HuH-7 (cell line): ENCODE results near the gene MLKL.
"Not testable (repeated sequence)": the region's sequence is repeated elsewhere in the genome, so short reads cannot be mapped to it uniquely, and the experiment has no call there.

ENCODE experiments used
- DNase-seq: peaks from one replicate; pipeline ENCODE4 v3.0.0; 2011; ENCODE audit warnings: low spot score

The MLKL gene

DNA sequence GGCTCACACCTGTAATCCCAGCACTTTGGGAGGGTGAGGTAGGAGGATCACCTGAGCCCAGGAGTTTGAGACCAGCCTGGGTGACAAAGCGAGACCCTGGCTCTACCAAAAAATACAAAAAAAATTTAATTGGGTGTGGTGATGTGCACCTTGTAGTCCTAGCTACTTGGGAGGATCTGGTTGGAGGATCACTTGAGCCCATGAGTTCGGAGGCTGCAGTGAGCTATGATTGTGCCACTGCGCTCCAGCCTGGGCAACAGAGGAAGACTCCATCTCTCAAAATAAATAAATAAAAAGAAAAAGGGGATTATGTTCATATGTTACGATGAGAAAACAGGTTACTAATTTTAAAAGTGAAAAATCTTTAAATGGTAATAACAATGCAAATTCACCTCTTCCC lies 996 bp downstream of the MLKL start:
- DNase-seq: no peak

DNA sequence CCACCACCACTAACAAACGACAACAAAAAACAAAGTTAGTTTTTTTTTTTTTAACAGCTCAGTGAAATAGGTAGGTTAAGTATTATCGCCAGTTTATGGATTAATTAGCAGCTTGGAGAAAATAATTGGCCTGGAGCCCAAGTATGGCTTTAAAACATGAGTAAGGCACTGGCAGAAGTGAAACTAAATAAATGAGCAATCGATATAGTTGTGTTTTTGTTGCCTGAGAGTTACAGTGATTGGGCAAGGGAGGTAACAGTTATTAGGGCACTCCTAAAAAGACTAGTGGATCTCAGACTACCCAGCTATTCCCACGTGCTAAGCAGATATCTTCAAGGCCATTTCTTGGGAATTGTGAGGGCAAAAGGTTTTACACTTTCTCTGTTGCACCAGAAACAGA lies 2.4 kb downstream of the MLKL start:
- DNase-seq: no peak

DNA sequence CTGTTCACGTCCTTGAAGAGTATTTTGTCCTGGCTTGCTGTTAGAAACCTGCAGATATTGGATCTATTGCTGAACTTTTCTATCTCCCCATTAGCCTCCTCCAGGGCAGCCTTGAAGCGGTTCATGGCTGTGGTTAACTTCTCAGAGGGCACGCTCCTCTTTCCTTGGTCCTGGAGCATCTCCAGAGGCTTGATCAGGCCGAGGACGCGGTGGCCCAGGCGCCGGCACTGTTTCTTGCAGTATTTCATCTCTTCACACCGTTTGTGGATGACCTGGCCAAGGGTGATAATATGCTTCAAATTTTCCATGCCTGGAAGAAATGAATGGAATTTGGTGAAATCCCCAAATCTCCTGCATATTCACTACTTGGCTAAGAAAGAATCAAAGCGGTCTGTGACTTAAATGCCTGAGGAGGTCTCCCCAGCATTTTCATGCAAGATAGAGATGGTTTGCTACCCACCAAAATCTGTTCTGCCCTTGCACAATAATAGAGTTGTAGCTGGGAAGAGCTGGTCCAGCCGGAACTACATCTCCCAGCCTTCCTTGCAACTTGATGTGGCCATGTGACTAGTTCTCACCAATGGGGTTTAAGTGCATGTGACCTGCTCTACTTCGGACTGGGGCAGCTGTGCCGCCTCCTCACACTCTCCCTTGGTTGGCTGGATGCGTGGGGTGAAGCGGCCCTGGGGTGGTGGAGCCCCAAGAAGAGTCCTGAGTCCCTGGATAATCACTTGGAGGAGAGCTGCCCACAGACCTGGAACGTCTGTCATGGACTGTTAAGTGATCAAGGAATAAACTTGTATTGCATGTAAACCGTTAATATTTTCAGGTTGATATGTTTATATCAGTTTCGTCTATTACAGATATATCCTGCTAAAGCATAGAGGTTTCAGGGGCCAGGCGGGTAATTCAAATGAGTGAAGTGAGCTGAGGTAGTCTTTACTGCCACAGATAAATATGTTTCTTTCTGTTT lies 4.9 kb downstream of the MLKL start:
- peak; percentile 96 for DNase-seq

DNA sequence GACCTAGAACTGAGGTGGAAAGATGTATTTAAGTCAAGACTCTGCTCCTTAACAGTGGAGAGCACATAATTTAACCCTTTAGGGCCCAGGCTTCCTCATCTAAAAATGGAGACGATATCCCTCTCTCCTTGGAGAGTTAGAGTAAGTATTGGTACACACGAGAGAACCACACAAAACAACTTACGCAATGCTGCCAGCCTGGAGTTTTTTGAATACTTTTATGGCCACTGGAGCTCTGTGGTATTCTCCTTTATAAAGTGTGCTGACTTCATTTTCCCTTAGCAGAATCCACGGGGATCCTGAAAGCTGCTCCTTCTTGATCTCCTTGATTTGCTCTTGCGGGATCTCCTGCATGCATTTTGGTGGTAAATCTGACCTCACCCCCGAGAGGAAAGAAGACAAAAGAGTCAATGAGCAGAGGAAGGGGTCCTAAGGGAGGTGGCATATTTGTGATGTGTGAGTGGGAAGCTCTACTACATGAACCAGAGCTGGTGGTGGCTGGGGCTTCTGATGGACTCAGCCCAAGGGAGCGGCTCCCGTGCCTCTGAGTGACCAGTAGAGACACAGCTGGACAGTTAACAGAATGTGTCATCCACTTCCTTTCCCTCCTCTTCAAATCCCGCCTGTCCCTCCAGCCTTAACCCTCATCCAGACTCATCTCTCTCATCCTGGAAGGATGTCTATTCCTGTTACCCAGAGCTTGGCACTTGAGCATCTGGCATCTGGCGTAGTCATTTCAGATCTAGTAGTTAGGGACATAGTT lies 9.4 kb downstream of the MLKL start:
- no peak for DNase-seq

DNA sequence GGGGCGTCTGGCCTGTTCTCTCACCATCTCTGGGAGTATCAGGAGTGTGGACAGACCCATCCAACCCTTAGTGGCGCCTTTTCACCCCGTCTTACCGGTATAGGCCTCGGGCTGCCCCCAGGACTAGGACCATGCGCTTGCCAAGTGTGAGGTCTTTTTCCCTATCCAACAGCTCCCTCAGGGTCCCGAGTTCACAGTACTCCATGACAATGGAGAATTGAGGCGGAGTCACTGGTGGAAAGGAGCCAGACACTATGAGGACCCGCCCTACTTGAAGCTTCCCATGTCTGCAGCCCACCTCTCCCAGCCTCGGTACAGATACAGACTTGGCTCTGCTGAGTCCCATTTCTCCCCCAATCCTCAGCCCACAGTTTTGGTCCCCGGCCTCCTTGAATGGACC lies 18.1 kb downstream of the MLKL start:
- DNase-seq: no peak

DNA sequence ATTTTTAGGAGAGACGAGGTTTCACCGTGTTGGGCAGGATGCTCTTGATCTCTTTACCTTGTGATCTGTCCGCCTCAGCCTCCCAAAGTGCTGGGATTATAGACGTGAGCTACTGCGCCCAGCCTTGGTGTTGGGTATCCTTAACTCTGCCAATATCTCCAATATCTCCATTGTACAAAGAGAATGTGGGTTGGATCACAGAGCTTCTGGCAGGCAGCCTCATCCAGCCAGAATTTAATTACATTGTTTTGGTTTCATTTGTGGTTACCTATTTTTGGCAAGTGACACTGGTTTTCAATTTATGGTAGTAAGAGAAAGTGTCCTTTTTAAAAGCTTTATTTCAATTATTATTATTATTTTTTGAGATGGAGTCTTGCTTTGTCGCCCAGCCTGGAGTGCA lies 20.0 kb downstream of the MLKL start:
- DNase-seq: no peak

DNA sequence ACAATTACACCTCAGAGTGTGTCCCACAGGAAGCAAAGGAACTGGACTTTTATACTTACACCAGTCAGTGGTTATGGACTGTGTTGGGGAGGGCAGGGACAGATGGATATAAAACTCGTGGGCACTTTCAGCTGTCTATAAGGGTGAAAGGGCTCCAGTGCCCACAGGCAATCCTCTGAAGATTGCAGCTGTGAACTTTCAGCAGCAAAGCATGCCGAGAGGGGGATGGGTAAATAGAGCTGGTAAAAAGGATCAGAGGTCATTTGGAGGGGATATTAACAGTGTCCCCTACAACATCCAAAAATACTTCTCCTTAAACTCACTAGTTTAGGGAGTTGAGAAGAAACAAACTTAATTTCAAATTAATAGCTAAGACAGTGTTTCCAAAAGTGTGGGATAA lies 20.7 kb downstream of the MLKL start:
- DNase-seq: no peak

DNA sequence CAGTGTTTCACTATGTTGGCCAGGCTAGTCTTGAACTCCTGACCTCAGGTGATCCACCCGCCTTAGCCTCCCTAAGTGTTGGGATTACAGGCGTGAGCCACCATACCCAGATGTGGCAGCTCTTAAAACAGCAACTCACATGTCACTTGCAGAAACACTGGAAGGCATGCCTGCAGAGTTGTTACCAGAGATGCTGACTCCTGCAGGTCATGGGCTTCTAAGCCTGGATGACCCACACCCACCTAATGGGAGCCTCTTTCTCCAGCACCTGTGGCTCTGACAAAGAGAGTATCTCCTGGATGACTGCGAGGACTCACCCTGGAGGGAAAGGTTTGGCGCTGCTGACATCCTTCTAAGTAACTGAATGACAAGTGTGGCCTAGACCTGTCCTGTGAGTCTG lies 22.8 kb downstream of the MLKL start:
- no peak for DNase-seq

DNA sequence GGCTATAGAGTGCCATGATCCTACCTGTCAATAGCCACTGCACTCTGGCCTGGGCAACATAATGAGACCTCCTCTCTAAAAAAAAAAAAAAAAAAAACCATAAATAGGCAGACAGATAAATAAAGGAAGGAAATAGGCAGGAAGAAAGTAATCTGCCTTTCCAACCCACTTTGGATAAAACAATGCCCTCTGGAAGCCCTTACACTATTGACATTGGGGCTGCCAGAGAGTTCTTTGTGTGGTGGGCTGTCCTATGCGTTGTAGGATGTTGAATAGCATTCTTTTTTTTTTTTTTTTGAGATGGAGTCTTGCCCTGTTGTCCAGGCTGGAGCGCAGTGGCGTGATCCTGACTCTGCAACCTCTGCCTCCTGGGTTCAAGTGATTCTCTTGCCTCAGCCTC lies 26.8 kb downstream of the MLKL start:
- DNase-seq: no peak

DNA sequence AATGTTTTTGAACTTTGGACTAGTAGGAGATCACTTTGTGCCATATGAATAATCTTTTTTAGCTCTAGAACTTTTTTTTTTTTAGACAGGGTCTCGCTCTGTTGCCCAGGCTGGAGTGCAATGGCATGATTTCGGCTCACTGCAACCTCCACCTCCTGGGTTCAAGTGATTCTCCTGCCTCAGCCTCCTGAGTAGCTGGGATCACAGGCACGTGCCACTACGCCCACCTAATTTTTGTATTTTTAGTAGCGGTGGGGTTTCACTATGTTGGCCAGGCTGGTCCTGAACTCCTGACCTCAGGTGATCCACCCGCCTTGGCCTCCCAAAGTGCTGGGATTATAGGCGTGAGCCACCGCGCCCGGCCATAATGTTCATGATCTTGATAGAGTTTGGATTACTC lies 31.8 kb downstream of the MLKL start:
- DNase-seq: not testable (repeated sequence)

DNA sequence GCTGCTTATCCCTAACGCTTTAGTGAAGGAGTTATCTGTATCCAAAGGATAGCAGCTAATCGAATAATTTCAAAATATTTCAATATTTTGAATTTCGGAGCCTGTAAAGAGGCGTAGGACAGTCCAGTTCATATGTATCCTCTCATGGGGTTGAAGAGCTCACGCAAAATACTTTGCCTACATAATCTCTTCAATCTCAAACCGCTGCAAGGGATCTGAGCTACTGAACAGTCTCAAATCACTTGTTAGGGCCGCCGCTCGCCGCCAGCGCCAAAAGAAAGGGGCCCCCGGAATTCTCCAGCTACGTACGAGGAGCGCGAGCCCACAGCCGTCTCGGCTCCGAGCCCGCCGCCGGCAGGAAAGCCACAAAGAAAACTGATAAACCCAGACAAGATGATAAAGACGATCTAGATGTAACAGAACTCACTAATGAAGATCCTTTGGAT lies 33.4 kb downstream of the MLKL start:
- DNase-seq: no peak

DNA sequence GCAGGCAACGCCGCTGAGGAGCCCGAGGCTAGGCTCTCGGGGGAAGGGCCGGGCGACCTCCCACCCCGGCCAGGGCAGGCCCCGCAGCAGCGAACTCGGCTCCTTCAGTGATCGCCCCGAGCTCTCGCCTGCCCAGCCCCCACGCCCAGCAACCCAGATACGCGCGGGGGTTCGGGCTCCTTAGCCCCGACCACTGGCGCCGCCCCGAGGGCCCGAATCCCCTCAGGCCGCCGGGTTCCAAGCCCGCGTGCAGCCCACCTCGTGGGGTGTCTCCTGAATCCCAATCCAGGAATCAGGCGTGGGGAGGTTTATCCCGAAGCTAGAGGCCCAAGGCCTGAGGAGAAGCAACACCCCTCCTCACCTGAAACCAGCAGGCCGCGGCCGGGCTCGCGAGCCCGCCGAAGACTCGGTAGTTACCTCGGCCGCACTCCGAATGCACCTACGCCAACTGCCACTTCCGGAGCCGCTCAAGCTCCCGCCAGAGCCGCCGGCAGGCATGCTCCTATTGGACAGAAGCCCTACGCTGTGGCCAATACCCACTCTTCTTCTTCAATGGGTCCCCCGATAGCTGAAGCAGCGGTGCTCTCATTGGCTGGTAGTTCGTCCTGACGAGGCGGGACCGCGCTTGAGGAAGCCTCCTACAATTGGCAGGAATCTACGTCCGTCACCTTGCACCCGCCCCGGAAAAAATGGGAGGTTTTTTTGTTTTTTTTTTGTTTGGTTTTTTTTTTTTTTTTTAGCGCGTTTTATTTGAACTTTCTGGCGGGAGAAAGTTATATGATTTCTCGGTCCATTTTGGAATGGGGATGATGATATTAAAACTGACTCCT lies 34.0 kb downstream of the MLKL start, which contains the start of gene RFWD3:
Gene RFWD3, minus strand, starts transcription at position 453 of the 830 bp plus-strand sequence. CDS start 5,428 bp downstream, outside the sequence.
- peak; percentile 100 for DNase-seq

DNA sequence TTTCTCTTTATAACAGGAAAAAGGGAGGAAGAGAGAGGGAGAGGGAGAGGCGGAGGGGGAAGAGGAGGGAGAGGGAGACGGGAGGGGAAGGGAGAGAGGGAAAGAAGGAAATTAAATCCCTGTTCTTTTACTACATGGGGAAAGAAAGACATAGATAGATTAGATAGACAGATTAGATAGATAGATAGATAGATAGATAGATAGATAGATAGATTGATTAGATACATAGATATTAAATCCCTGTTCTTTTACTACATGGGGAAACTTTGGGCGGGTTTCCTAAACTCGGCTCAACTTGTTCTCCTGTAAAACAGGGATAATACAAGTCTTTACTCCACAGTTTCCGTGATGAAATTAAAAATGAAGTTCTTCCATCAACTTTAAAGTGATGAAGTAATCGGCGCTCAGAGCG lies 34.6 kb downstream of the MLKL start:
- no peak for DNase-seq

DNA sequence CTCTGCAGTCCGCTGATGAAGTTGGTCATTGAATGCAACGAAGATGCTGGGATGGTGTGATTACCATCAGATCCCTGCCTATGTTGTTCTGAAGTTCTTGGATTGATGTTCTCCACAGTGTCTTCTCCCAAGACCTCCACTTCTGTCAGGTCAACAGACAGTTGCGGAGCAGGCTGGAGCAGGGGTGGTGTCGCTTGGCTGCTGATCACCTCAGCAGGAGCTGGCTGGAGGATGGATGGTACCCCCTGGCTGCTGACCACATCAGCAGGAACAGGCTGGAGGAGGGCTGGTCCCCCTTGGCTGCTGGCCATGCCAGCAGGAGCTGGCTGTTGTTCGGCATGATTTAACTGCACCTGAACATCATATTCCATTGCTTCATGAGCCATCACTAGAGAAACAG lies 39.6 kb downstream of the MLKL start:
- no peak for DNase-seq

DNA sequence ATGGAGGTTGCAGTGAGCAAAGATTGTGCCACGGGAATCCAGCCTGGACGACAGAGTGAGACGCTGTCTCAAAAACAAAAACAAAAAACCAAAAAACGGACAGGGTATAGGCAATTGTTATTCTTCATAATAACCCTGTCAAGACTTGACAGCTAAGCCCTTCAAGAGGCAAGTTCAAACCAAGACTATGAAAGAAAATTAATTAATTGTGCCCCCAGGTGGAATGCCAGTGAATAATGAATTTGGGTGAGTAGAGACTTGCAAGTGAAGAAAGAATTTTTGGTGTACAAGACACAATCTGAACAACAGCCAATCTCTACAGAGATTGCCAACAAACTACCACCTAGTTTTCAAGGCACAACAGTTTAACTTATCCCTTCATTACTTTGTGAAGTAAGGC lies 40.3 kb downstream of the MLKL start:
- no peak for DNase-seq

DNA sequence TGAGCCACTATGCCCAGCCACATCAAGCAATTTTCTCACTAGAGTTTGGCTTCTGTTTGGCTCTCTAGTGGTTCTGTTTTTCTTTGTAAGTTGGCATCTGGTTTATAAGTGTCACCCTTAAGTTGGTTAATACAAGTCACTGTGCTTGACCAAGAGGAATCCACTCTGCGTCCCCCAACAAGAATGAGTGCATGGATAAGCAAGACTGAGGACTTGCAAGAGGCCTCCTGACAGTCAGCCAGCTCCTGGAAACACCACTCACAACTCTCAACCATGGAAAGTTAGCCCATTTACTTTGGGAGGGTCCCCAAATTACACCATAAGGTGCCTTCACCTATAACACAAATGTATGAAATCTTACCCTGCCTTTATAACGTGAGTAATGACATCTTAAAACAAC lies 41.6 kb downstream of the MLKL start:
- DNase-seq: no peak

DNA sequence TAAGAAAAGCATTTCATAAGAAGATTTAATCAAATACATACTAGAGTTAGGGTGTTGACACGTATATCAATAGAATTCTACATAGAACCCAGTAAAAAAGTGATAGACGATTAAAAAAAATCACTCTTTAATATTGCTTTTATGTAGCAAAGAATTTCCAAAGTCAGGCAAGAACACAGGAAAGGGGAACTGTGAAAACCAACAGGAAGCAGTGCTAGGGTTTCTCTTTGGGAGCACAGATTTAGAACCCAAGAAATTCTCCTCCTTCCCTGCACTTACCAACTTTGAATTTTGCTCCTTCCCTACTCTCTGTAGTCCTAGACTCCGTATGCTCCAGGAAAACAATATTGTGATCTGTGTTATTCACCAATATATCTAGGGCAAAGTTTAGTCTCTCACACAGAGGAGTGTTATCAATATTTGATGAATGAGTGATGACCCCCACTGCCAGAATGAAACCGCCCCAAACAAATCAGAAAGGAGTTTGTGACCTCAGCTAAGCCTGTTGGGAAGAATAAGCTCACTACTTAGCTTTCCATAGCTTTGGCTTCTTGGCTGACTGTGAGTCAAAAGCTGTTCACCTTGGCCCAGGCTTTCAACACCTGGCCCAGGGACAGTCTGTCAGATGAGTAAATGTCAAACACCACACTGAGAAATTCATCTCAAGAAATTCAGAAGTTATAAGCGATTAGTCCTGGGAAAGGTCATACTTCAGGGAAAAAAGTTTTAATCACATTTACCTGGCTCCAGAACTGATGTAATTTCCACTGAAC lies 42.6 kb downstream of the MLKL start:
- DNase-seq: no peak

DNA sequence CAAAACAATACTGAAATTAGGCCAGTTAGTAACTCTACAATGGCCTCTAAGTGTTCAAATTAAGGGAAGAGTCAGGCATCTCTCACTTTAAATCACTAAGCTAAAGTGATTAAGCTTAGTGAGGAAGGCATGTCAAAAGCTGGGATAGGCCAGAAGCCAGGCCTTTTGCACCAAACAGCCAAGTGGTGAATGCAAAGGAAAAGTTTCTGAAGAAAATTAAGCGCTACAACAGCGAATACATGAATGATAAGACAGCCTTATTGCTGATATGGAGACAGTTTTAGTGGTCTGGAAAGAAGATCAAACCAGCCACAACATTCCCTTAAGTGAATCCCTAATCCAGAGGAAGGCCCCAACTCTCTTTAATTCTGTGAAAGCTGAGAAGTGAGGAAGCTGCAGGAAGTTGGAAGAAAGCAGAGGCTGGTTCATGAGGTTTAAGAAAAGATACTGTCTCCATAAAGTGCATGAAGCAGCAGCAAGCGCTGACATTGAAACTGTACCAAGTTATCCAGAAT lies 46.1 kb downstream of the MLKL start:
- DNase-seq: no peak

DNA sequence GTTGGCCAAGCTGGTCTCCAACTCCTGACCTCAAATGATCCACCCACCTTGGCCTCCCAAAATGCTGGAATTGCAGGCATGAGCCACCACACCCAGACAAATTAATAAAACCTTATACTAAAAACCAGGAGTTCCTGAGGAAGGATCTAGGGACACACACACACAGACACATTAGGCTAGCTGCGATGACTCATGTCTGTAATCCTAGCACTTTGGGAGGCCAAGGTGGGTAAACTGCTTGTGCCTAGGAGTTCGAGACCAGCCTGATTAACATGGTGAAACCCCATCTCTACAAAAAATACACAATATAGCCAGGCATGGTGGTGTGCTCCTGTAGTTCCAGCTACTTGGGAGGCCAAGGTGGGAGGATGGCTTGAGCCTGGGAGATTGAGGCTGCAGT lies 47.8 kb downstream of the MLKL start:
- DNase-seq: not testable (repeated sequence)

DNA sequence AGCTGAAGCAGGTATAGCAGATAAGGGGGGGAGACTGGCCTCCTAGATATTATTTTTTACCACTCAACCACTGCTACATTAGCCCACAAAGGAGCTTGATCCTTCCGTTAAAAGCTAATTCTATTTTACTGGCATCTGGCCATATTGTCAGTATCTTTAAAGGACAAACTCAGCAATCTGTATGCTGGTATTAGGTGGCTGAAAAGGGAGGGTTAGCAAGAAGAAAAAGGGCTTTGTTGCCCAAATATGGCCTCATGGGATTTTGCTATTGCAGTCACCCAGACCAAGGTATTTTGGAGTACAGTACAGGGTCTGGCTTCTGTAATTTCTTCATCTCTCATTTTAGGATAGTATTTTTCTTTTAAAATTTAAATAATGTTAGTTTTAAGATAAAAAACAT lies 48.4 kb downstream of the MLKL start:
- DNase-seq: no peak

DNA sequence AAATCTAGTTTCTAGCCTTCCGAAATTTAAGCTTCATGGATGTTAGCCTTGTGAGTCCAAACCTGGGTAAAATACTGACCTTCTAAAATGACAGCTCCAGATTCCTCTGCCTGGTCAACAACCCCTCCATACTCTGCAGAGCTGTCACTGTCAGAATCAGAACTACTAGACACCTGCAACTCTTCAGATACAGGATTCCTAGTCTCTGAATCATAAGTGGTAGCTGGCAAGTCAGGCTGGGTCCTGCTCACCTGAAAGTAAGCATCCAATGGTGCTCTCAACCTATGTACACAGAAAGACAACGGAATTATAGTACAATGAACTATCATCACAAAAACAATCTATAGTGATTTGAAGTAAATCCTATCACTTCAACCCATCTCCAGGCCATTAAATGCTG lies 48.8 kb downstream of the MLKL start:
- no peak for DNase-seq
